ENCODE measurements around the gene HPCAL4.

The HPCAL4 gene

DNA sequence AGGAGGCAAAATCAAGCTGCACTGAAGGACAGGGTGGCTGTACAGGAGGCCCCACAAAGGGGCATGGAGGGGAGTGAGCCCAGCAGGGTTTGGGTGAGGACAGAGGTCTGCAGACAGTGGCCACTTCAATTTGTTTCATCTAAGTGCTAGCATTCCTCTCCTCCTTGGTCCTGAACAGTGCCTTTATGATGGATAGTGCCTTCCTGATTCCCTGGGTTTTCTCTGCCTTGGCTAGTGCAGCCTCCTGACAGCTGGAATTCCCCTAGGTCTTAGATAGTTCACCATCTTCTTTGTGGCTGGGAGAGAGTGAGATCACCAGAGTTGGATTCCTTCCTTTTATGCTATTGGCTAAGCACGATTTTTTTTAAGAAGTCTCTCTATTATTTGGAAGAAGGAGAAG, 3.8 kb upstream of the HPCAL4 start:
- in situ Hi-C loops (cut with HindIII; ENCODE audit: low sequenced_read_pairs), result no loop called here
- no peak for DNase-seq (ENCODE audit: low read depth)
- H3K4me3 ChIP-seq (ENCODE audit: low read depth, low read length), result no peak overlapping the region
- TF ChIP-seq, protein P1, sequence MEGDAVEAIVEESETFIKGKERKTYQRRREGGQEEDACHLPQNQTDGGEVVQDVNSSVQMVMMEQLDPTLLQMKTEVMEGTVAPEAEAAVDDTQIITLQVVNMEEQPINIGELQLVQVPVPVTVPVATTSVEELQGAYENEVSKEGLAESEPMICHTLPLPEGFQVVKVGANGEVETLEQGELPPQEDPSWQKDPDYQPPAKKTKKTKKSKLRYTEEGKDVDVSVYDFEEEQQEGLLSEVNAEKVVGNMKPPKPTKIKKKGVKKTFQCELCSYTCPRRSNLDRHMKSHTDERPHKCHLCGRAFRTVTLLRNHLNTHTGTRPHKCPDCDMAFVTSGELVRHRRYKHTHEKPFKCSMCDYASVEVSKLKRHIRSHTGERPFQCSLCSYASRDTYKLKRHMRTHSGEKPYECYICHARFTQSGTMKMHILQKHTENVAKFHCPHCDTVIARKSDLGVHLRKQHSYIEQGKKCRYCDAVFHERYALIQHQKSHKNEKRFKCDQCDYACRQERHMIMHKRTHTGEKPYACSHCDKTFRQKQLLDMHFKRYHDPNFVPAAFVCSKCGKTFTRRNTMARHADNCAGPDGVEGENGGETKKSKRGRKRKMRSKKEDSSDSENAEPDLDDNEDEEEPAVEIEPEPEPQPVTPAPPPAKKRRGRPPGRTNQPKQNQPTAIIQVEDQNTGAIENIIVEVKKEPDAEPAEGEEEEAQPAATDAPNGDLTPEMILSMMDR (IDR thresholded peaks at IDR 0.05; ENCODE audit: low read depth, low read length, missing control alignments), result no peak

DNA sequence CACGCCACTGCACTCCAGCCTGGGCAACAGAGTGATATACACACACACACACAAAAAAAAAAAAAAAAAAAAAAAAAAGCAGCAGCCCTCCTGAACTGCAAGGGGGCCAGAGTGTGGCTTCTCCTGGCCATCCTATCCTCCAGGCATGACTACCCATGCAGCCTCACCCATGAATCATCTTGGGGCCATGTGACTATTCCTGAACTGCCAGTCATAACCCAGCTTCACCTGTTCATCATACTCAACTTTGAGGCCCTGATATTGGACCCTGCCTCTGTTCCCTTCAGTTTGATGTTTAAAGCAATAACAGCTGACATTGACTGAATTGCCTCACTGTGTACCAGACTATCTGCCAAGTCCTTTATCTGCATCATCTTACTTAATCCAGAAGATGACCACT, 2.8 kb upstream of the HPCAL4 start:
- no peak for DNase-seq (ENCODE audit: low read depth)
- in situ Hi-C loops (cut with HindIII; ENCODE audit: low sequenced_read_pairs), result loop anchor here (5.0 kb wide), 1 partner anchor 43 kb away; the partner anchor contains the start of gene PPIE
- no peak overlapping the region for H3K4me3 ChIP-seq (ENCODE audit: low read depth, low read length)
- TF ChIP-seq, protein P1 (IDR thresholded peaks at IDR 0.05; ENCODE audit: low read depth, low read length, missing control alignments), result no peak

DNA sequence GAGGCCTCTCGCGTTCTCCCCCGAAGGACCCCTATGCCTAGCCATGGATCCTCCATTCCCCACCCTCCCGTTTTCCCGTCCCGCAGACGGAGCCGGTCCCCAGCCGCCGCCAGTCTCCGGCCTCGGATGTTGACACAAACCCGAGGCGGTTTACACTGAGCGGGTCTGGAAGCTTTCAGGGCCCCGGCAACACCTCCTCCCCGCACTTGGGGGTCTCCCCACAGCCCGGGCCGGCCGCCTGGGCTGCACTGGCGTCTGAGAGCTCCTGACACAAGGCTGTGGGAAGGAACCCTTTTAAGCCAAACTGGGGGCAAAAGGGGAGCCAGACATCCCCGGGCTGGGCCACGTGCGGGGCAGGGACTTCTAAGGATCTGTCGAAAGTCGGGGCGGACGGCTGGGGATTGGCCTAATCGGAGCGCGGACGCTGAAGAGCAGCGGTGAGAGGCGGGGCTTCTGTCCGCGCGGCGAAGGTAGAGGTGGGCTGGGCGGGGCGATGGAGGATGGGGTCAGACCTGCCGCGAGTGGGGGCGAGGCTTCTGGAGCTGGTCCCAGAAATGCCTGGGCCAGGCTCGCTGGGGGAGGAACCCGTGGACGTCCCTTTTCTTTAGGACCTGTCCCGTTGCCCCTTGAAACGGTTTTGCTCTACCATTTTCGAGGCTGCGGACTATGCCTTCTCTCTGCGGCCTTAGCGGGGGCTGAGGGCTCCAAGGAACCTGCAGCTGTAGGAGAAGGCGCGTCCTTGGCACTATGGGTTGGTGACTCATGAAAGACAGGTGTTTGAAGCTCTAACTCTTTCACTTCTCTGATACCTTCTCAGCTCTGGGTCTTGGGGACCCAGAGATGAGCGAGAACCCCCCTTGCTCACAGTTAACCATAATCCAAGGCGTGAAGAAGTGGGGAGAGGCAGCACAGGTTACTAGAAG, 1.2 kb upstream of the HPCAL4 start:
- in situ Hi-C loops (cut with HindIII; ENCODE audit: low sequenced_read_pairs), result loop anchor here (5.0 kb wide), 1 partner anchor 45 kb away; the partner anchor contains the start of gene PPIE
- H3K4me3 ChIP-seq (ENCODE audit: low read depth, low read length), result no peak overlapping the region
- TF ChIP-seq, protein P1 (IDR thresholded peaks at IDR 0.05; ENCODE audit: low read depth, low read length, missing control alignments), result no peak
- no peak for DNase-seq (ENCODE audit: low read depth)

DNA sequence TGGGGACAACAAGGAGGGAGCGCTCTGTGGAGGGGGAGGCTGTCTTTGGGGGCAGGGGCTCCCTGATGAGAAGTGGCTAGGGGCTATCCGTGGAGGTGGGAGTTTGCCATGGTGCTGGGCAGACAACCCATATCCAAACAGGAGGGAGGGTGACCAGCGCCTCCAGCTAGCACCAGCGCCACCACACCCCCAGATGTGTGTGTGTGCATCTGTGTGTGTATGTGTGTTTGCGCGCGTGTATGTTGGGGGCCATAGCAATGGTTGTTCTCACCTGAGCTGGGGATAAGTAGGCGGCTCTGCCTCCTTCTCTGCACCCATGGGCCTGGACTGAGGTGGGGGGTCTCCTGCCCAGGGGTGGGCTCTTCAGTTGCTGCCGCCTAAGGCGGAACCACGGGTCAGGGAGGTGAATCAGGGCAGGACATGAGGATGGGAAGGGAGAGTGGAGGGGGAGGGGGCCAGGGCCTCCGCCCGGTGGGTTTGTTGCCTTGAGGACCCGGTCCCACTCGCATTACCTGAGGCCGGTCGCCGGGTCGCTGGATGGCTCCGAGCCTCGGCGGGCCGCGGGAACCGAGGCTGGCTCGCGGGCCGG, 345 bp downstream of the HPCAL4 start:
- peak overlapping the region; percentile 22 for H3K4me3 ChIP-seq (ENCODE audit: low read depth, low read length)
- in situ Hi-C loops (cut with HindIII; ENCODE audit: low sequenced_read_pairs), result loop anchor here (5.0 kb wide), 1 partner anchor 46 kb away; the partner anchor contains the start of gene PPIE
- no peak for DNase-seq (ENCODE audit: low read depth)
- TF ChIP-seq, protein P1 (IDR thresholded peaks at IDR 0.05; ENCODE audit: low read depth, low read length, missing control alignments), result no peak

DNA sequence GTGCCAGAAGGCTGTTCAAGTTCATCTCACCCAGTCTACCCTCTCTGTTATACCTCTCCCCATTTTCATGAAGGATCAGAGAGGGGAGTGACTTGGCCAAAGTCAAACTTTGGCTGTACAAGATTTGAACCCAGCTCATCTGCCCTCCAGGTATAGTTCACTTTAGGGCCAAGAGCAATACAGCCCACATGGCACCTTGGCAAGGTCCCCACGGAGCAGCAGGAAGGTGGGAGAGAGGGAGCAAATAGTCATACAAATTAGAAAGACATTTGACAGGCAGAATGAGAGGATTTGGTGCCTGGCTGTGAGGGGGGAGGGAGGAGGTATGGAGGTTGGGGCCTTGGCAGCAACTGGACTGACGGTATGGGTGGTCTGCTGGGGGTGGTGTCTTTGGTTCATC, 1.0 kb downstream of the HPCAL4 start:
- H3K4me3 ChIP-seq (ENCODE audit: low read depth, low read length), result no peak overlapping the region
- TF ChIP-seq, protein P1 (IDR thresholded peaks at IDR 0.05; ENCODE audit: low read depth, low read length, missing control alignments), result no peak
- in situ Hi-C loops (cut with HindIII; ENCODE audit: low sequenced_read_pairs), result loop anchor here (5.0 kb wide), 1 partner anchor 47 kb away; the partner anchor contains the start of gene PPIE
- no peak for DNase-seq (ENCODE audit: low read depth)

DNA sequence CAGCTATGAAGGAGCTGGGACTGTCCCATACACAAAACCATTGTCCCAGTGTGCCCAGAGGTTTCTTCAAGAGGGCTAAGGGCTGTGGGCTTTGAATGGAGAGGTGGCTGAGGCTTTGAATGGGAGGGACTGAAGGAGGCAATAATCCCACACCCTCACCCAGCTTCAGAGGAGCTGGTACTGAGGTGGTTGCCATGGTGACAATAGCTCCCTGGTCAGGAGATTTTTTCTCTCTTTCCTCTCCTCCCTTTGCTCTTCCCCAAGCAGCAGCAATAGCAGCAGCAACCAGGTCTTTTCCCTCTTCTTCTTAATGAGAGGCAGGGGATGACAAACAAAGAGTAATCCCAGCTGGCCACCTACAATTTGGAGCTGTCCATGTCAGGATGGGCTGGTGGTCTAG, 1.6 kb downstream of the HPCAL4 start:
- no peak for DNase-seq (ENCODE audit: low read depth)
- in situ Hi-C loops (cut with HindIII; ENCODE audit: low sequenced_read_pairs), result loop anchor here (5.0 kb wide), 1 partner anchor 48 kb away; the partner anchor contains the start of gene PPIE
- H3K4me3 ChIP-seq (ENCODE audit: low read depth, low read length), result no peak overlapping the region
- TF ChIP-seq, protein P1 (IDR thresholded peaks at IDR 0.05; ENCODE audit: low read depth, low read length, missing control alignments), result no peak

Measured in astrocyte of the cerebellum (primary cell).